ENCODE data around the gene ADCY2.

ADCY2 gene

GRCh38 chr5:7395947-7396712 lies at the start of gene ADCY2:
ADCY2 (plus strand) TSS chr5:7396138; CDS start chr5:7396297, 159 bp downstream.
- no peak for DNase-seq

GRCh38 chr5:7347377-7347776 lies 48.6 kb upstream of the ADCY2 start:
- no peak for DNase-seq

DNA sequence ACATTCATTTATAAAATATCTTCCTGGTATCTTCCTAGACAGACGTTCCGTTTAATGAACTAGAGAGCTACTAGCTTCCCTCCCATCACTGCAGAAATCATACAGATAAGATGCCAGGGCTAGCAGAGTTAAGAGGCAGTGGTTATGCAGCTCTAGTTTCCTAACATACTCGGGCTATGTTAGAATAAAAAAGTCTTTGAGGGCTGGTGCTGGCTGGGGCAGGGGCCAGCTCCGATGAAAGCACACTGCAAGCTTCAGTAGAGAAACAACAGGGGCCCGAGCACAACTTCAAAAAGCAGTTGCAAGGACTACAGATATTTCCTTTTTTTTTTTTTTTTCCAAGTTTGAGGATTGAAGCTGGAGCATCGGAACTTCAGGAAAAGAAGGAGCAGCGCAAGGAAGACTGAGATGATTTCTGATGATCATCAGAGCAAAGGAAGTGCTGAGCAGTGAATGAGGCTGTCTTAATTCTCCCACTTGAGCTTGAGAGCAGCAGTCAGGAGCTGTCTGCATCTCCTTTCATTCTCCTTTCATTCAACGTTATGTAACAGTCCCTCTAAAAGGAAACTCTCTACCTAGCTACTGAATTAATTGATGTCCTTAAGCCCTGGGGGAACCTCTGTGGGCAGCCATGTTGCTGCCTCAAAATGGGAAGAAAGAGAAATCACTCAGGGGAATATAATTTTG lies 47.6 kb upstream of the ADCY2 start:
- no peak for DNase-seq

DNA sequence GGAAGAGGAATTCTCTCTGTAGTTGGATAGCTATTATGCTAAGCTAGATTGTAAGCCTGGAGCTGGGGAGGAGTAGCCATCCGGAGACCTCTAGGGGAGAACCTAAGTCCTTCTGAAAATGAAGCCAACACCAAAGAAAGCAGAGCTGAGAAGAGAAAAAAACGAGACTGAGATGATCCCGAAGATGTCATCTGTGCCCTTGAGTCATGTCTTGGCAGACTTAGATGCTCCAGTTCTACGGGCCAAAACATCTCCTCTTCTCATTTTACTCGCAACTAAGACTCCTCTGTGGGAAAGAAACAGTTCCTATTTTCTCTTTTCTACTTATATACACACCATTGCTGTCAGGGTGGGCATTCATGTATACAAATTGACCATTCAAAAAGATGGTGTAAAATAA lies 34.3 kb upstream of the ADCY2 start:
- no peak for DNase-seq

DNA sequence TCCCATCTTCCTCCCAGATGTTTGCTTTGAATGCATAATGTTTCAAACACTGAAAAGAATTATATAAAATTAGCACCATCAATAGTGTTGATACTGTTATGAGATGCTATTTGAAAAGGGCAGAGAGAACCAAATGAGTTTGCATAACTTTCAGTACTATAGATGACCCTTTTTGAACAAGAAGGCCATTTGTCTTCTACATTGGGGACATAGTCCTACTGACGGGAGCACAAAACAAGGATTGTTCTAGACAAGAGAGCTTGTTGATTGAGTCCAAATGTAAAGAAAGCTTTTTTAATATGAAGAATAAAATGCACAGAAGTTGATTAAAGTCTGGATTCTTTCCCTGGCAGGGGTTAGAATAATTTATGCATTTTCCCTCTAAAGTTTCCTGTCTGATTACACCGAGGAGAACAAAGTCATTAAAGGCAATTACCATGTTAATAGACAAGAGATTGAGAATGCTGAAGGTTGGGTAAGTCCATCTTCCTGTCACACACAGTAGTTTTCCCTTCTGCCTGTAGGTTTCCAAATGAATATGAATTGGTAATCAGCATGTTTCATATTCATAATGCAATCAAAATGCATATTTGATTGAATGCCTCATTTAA lies 32.8 kb upstream of the ADCY2 start:
- no peak for DNase-seq

DNA sequence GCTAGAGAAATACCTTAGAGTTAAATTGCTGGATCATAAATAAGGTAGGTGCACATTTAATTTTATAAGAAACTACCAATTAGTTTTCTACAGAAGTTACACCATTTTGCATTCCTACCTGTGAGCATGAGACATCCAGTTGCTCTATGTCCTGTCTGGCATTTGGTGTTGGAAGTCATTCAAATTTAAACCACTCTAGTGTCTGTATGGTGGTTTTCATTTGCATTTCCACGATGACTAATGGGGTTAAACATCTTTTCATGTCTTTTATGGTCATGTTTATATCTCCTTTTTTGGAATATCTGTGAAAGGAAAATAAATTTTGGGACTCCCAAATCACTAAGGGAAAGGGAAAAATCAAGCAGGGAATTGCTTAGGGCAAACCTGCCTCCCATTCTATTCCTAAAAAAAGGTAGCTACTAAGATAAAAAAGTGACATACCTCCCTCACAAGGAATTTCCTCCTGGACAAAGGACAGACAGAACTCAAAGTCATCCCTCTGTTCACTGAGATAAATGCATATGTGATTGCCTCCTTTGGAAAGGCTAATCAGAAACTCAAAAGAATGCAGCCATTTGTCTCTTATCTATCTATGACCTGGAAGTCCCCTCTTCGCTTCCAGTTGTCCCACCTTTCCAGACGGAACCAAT lies 31.6 kb upstream of the ADCY2 start:
- DNase-seq: no peak

GRCh38 chr5:7367780-7368179 lies 28.2 kb upstream of the ADCY2 start:
- DNase-seq: no peak

GRCh38 chr5:7372399-7372798 lies 23.5 kb upstream of the ADCY2 start:
- no peak for DNase-seq

GRCh38 chr5:7374186-7374585 lies 21.8 kb upstream of the ADCY2 start:
- DNase-seq: no peak

DNA sequence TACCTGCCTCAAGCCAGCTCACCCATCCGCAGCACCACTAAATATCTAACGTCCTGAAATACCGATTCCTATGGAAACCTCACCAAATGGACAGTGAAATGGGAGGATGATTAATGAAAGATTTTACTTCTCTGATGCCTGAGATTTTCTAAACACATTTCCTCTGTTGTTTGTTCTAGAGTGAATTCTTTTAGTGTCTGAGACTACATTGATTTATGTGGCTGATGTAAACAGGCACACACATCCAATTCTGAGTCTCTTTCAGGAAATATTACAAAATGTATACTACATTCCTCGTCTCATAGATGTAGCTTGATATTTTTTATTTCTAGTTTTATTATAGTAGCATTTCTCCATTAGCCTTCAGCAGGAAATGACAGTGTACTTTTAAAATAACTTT lies 20.5 kb upstream of the ADCY2 start:
- DNase-seq: no peak

- DNase-seq: no peak
These were observed 19.1 kb upstream of the ADCY2 start for GRCh38 chr5:7376871-7377270.

DNA sequence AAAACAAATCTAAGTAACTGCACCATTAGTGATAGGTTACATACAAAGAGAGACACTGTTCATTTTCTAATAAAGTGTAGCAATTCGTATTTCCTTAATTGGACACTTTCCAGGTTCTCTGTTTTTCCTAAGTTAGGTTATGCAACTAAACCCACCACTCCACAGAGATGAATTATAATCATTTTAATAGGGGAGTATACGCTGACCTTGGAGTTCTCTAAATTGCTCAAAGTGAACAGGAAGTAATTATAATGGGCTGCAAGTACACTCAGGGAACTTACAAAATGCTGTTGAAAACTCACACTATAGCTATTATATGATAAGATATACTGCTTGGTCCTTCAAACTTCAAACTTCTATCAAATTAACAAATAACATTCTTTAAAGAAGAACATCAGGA lies 18.2 kb upstream of the ADCY2 start:
- DNase-seq: no peak

DNA sequence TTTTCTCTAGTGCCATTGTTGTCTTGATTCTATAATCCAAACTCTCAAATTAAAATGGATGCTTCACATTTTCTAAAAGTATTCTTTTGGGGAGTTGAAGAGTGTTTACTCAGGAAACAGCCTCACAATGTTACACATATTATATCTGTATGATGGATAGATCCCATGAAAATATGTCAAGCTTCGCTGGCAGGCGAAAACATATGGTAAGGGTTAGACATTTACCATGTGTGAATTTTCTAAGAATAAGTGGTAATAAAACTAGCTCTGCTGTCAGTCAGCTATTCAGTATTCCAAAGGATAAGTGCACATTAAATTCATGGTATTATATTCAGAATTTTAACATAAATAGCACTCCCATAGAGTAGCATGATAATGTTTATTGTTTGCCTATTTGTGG lies 13.3 kb upstream of the ADCY2 start:
- no peak for DNase-seq

DNA sequence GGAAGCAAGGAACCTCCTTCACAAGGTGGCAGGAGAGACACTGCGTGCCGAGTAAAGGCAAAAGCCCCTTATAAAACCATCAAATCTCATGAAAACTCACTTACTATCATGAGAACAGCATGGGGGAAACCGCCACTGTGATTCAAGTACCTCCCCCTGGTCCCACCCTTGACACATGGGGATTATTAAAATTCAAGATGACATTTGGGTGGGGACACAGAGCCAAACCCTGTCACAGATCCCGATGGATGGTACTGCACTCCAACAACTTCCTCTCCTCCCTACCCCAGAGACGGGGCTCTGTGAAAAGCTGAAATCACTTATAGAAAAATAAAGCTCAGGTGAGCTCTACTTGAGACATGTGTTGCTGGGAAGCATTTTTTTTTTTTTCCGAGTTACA lies 10.3 kb upstream of the ADCY2 start:
- no peak for DNase-seq

- no peak for DNase-seq
These were observed 7.4 kb upstream of the ADCY2 start for GRCh38 chr5:7388553-7388952.

DNA sequence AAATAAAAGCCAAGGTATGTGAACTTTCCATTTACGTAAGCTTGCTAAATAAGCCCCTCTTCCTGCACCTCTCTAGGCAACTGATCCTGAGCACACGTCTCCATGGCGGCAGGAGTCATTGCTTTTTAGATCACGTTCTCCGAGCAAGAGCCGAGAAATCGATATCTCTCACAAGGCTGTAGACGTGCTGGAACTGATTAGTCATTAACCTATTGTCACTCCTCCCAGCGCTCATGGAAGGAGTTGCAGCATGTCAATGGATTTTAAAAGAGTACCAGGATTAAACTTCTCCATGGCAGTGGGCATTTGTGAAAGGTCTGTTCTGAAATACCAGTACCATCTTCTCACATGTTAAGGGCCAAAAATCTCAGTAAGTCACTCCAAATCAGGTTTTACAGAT lies 4.7 kb upstream of the ADCY2 start:
- no peak for DNase-seq

DNA sequence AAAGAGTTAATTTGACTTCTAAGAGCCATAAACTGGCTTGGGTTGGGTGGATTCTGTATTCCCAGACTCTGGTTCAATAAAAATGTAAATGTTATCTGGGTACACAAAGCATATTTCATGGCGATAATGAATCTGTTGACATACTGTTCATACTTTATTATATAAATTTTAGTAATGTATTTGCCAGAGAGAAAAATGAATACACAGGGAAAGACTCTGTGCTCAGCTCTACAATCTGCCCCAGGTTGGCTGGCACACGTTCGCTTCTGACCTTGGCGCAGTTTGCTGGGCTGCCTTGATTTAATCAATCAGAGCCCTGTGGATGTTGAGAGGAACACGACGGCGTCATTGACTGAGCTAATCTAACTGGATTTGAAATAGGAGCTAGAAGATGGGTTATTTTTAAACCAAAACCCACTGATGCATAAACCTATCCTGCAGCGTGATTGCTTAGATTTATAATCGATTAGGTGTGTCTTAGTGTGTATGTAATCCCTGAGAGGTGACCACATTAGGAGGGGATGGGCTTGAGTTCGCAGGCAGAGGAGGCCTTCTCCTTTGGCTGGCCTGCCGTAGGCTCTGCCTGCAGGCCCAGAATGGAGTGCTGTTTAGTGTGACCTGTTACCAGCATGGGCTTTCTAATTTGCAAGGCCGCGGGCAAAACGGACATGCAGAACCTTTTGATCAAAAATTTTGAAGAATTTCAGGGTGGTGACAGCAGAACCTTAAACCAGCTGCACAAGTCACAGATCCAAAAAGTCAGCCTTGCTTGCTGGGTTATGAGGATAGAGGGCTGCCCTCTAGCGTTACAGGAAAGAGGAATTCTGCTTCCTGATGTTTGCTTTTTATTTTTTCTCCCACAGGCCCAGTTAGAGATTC lies 3.9 kb upstream of the ADCY2 start:
- DNase-seq: no peak

DNA sequence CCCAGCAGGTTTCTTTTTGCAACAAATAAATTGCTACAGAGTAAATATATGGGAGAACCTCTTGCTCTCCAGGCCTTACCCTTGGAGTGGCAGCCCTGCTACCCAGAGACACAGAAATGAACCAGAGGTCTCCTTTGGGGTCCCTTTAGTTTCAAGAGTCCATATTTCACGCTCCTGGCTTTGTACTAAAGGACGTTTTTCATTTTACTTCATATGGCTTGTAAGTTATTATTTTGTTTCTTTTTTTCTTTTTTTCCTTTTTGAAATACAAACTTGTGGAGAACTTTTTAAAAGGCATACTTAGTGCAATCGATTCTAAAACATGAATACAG lies 3.3 kb upstream of the ADCY2 start:
- no peak for DNase-seq

- no peak for DNase-seq
These were observed 1.8 kb upstream of the ADCY2 start for GRCh38 chr5:7393921-7394799.

GRCh38 chr5:7394889-7395431 lies 978 bp upstream of the ADCY2 start:
- no peak for DNase-seq

DNA sequence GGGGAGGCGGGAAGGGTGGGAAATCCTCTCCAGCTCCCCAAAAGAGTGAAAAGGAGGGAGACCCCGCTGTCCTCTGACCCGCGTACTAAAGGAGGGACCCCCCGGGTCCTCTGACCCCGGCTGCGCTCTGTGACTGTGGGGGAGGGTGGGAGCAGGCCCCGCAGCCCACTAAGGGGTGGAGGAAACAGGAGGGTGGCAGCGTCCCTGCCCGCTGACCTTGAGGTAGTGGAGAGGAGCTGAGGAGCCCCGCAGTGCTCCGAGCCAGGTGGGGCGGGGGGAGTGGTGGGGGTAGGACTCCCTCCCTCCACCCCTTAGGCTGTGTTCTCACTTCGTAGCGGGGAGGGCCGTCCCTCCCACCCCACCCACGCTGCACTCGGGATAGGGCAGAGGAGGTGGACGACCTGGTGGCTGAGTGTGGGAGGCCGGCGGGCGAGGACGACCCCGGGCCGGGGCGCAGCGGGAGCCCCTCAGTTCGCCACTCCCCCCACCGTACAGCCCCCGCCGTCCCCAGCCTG lies 449 bp upstream of the ADCY2 start:
- DNase-seq: no peak

All from activated CD4-positive, alpha-beta T cell treated with anti-CD3 and anti-CD28 coated beads, Interleukin-2, amount 50 U/mL, for 16 hours (primary cell).